ENCODE measurements around the gene SYNCRIP. TPM values are rescaled to one million over a fixed set of nuclear protein-coding genes. Genes with fewer than 3 reads are reported as not detected.
A peak's percentile ranks its signal among the peaks of the same experiment; 100 is the strongest.

The SYNCRIP gene
- total and polyA plus RNA-seq, 2 of the 13 experiments (the other 11 are each of a cell fraction or from before 2014, with no cell fraction given), result 8.1 to 112 TPM

DNA sequence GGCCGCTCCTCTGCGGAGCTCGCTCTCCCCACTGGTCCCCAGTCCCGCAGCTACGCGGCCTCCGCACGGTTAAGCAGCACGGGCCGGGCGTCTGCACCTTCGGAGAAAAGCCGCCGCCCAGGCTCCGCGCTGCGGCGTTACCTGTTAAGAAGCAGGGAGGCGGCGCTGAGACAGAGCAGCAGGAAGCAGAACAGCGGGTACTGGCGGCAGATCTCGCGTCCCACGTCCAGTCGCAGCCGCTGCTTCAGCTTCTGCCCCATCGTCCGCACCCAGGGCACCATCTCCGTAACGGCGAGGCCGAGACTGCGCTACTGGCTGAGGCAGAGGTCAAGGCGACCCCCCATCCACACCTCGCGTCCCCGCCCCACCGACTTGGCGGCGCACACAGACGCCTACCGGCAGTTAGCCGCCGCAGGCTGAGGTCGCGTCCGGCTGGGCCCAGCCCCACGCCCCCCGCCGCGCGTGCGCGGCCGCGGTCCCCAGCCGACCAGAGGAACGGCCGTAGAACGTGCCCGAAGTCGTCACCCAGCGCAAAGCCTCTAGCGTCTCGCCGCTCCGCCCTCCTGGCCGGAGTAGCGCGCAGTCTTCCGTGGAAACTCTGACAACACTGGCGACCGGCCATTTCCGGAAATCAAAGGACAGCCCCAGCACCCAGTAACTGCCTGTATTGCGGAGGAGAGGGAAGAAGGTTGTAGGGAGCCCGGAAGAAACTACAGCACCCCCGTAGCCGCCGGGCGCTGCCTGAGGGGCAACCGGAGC is 49.1 kb downstream of the SYNCRIP start, which contains the start of gene SNX14 (continued):
- TF ChIP-seq SNAI1 (CRISPR knock-in tag; IDR thresholded peaks at IDR 0.05; ENCODE audit: borderline replicate concordance) (peak; percentile 90), ESRRA (CRISPR knock-in tag; IDR thresholded peaks at IDR 0.05; ENCODE audit: low read depth) (peak; percentile 65; the same call in 1 of the 2 replicates), ZNF777 (CRISPR knock-in tag; IDR thresholded peaks at IDR 0.05) (peak; percentile 74), ZNF354B (CRISPR knock-in tag; IDR thresholded peaks at IDR 0.05) (0 out of 2 replicates have a peak, but pooled peaks have one; percentile 58), NFE2 (CRISPR knock-in tag; IDR thresholded peaks at IDR 0.05) (no peak), FOXK2 (IDR thresholded peaks at IDR 0.05) (no peak), ZNF17 (CRISPR knock-in tag; IDR thresholded peaks at IDR 0.05) (no peak), FOXA1 (IDR thresholded peaks at IDR 0.05) (no peak), FOXA1 (CRISPR knock-in tag; IDR thresholded peaks at IDR 0.05) (no peak), ZNF501 (CRISPR knock-in tag; IDR thresholded peaks at IDR 0.05) (peak; percentile 89), TAF15 (IDR thresholded peaks at IDR 0.05; ENCODE audit: low read depth, low read length, poor library complexity, severe bottlenecking) (no peak), ZSCAN21 (CRISPR knock-in tag; IDR thresholded peaks at IDR 0.05; ENCODE audit: borderline replicate concordance) (peak; percentile 57; the same call in 1 of the 2 replicates)
- TF ChIP-seq, protein P1, sequence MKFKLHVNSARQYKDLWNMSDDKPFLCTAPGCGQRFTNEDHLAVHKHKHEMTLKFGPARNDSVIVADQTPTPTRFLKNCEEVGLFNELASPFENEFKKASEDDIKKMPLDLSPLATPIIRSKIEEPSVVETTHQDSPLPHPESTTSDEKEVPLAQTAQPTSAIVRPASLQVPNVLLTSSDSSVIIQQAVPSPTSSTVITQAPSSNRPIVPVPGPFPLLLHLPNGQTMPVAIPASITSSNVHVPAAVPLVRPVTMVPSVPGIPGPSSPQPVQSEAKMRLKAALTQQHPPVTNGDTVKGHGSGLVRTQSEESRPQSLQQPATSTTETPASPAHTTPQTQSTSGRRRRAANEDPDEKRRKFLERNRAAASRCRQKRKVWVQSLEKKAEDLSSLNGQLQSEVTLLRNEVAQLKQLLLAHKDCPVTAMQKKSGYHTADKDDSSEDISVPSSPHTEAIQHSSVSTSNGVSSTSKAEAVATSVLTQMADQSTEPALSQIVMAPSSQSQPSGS (CRISPR knock-in tag; IDR thresholded peaks at IDR 0.05), result 0 out of 2 replicates have a peak, but pooled peaks have one; percentile 50
- TF ChIP-seq, protein P2, sequence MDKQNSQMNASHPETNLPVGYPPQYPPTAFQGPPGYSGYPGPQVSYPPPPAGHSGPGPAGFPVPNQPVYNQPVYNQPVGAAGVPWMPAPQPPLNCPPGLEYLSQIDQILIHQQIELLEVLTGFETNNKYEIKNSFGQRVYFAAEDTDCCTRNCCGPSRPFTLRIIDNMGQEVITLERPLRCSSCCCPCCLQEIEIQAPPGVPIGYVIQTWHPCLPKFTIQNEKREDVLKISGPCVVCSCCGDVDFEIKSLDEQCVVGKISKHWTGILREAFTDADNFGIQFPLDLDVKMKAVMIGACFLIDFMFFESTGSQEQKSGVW (CRISPR knock-in tag; IDR thresholded peaks at IDR 0.05; ENCODE audit: borderline replicate concordance), result no peak
- TF ChIP-seq, protein P3, sequence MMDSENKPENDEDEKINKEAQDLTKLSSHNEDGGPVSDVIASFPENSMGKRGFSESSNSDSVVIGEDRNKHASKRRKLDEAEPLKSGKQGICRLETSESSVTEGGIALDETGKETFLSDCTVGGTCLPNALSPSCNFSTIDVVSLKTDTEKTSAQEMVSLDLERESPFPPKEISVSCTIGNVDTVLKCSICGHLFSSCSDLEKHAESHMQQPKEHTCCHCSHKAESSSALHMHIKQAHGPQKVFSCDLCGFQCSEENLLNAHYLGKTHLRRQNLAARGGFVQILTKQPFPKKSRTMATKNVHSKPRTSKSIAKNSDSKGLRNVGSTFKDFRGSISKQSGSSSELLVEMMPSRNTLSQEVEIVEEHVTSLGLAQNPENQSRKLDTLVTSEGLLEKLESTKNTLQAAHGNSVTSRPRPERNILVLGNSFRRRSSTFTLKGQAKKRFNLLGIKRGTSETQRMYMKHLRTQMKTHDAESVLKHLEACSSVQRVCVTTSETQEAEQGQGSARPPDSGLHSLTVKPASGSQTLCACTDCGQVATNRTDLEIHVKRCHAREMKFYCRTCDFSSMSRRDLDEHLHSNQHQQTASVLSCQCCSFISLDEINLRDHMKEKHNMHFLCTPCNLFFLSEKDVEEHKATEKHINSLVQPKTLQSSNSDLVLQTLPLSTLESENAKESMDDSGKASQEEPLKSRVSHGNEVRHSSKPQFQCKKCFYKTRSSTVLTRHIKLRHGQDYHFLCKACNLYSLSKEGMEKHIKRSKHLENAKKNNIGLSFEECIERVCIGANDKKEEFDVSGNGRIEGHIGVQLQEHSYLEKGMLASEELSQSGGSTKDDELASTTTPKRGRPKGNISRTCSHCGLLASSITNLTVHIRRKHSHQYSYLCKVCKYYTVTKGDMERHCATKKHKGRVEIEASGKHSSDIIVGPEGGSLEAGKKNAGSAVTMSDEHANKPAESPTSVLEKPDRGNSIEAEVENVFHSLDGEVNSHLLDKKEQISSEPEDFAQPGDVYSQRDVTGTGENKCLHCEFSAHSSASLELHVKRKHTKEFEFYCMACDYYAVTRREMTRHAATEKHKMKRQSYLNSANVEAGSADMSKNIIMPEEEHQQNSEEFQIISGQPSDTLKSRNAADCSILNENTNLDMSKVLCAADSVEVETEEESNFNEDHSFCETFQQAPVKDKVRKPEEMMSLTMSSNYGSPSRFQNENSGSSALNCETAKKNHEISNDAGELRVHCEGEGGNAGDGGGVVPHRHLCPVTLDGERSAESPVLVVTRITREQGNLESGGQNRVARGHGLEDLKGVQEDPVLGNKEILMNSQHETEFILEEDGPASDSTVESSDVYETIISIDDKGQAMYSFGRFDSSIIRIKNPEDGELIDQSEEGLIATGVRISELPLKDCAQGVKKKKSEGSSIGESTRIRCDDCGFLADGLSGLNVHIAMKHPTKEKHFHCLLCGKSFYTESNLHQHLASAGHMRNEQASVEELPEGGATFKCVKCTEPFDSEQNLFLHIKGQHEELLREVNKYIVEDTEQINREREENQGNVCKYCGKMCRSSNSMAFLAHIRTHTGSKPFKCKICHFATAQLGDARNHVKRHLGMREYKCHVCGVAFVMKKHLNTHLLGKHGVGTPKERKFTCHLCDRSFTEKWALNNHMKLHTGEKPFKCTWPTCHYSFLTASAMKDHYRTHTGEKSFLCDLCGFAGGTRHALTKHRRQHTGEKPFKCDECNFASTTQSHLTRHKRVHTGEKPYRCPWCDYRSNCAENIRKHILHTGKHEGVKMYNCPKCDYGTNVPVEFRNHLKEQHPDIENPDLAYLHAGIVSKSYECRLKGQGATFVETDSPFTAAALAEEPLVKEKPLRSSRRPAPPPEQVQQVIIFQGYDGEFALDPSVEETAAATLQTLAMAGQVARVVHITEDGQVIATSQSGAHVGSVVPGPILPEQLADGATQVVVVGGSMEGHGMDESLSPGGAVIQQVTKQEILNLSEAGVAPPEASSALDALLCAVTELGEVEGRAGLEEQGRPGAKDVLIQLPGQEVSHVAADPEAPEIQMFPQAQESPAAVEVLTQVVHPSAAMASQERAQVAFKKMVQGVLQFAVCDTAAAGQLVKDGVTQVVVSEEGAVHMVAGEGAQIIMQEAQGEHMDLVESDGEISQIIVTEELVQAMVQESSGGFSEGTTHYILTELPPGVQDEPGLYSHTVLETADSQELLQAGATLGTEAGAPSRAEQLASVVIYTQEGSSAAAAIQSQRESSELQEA (CRISPR knock-in tag; IDR thresholded peaks at IDR 0.05; ENCODE audit: not compliant biosample characterization), result peak; percentile 66
- TF ChIP-seq, protein P4, sequence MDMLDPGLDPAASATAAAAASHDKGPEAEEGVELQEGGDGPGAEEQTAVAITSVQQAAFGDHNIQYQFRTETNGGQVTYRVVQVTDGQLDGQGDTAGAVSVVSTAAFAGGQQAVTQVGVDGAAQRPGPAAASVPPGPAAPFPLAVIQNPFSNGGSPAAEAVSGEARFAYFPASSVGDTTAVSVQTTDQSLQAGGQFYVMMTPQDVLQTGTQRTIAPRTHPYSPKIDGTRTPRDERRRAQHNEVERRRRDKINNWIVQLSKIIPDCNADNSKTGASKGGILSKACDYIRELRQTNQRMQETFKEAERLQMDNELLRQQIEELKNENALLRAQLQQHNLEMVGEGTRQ (IDR thresholded peaks at IDR 0.05; ENCODE audit: low read depth, low read length), result no peak
- TF ChIP-seq, protein P4 (CRISPR knock-in tag; IDR thresholded peaks at IDR 0.05; ENCODE audit: borderline replicate concordance), result peak; percentile 9; the same call in 1 of the 2 replicates

Data from HepG2 (cell line).